ENCODE data around the gene HECA.
"Not testable (repeated sequence)": the region's sequence is repeated elsewhere in the genome, so short reads cannot be mapped to it uniquely, and the experiment has no call there.

Gene HECA

GRCh38 chr6:139219271-139219729 is 84.4 kb downstream of the HECA start:
- peak in 1 of 2 experiments; percentile 27 for DNase-seq

GRCh38 chr6:139219746-139220145 is 84.9 kb downstream of the HECA start:
- no peak for DNase-seq

GRCh38 chr6:139228387-139228786 is 93.5 kb downstream of the HECA start:
- DNase-seq, result not testable (repeated sequence)

All from NCI-H187 (cell line).